ENCODE measurements around the gene SPOPL. TPM values are rescaled to one million over a fixed set of nuclear protein-coding genes. Genes with fewer than 3 reads are reported as not detected.
"Not testable (repeated sequence)": the region's sequence is repeated elsewhere in the genome, so short reads cannot be mapped to it uniquely, and the experiment has no call there.

The SPOPL gene
- total RNA-seq, 1 experiment from 2014 or later, result 20.3 TPM

- ChIA-PET POLR2A (ENCODE audit: low non-redundant PET) (interaction anchor here (0.7 kb wide), 1 partner anchor 11 kb away, joined by 7 read pairs; no protein-coding TSS in a partner anchor), CTCF (no interaction called here)
- intact Hi-C loops (cut with micrococcal nuclease; ENCODE audit: unreplicated experiment), result no loop called here
- TF ChIP-seq, protein P1, sequence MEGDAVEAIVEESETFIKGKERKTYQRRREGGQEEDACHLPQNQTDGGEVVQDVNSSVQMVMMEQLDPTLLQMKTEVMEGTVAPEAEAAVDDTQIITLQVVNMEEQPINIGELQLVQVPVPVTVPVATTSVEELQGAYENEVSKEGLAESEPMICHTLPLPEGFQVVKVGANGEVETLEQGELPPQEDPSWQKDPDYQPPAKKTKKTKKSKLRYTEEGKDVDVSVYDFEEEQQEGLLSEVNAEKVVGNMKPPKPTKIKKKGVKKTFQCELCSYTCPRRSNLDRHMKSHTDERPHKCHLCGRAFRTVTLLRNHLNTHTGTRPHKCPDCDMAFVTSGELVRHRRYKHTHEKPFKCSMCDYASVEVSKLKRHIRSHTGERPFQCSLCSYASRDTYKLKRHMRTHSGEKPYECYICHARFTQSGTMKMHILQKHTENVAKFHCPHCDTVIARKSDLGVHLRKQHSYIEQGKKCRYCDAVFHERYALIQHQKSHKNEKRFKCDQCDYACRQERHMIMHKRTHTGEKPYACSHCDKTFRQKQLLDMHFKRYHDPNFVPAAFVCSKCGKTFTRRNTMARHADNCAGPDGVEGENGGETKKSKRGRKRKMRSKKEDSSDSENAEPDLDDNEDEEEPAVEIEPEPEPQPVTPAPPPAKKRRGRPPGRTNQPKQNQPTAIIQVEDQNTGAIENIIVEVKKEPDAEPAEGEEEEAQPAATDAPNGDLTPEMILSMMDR (conservative IDR thresholded peaks at IDR 0.05; ENCODE audit: low read depth, low read length), result no peak
- TF ChIP-seq EZH2 (IDR thresholded peaks at IDR 0.05; ENCODE audit: borderline replicate concordance, low read depth, low read length, poor library complexity, severe bottlenecking), result no peak
- Histone ChIP-seq H3K4me1 (ENCODE audit: insufficient read depth, low read length, poor library complexity, severe bottlenecking) (no peaks in the 10 kb centered on the region), H3K27me3 (replicated peaks; ENCODE audit: insufficient read depth, low read depth, low read length, poor library complexity) (no peaks in the 10 kb centered on the region), H3K36me3 (ENCODE audit: insufficient read depth, low read length, poor library complexity, severe bottlenecking) (no peaks in the 10 kb centered on the region), H3K4me3 (ENCODE audit: low read depth, low read length, poor library complexity, severe bottlenecking) (no peak overlapping the region), H3K9me3 (ENCODE audit: low read depth, low read length, poor library complexity, severe bottlenecking) (no peaks in the 10 kb centered on the region), H3K27ac (ENCODE audit: low read depth, low read length, poor library complexity, severe bottlenecking) (no peak overlapping the region)
- no peak for DNase-seq (ENCODE audit: low spot score)
- BruUV-seq (replicated peaks), result no TSS peak
Measured at GRCh38 chr2:138518860-138519259, 17.3 kb downstream of the SPOPL start.

DNA sequence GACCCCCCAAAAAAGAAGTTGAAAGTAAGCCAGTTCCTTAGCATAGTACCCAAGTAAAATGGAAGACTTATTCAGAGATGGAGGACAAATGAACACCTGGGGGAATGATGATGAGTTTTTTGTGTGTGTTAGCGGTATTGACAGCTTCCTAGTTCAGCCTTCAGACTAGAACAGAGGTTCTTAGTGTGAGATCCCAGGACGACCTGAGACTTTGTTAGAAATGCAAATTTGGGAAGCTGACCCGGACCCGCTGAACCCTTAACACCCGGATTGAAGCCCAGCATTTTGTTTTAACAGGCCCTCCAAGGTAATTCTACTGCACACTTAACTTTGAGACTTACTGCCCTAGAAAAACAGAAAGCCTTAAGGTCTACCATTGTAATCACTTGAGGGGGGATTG, 20.3 kb downstream of the SPOPL start:
- Histone ChIP-seq H3K9me3 (ENCODE audit: low read depth, low read length, poor library complexity, severe bottlenecking) (no peaks in the 10 kb centered on the region), H3K27ac (ENCODE audit: low read depth, low read length, poor library complexity, severe bottlenecking) (no peak overlapping the region), H3K36me3 (ENCODE audit: insufficient read depth, low read length, poor library complexity, severe bottlenecking) (no peaks in the 10 kb centered on the region), H3K4me3 (ENCODE audit: low read depth, low read length, poor library complexity, severe bottlenecking) (no peak overlapping the region), H3K4me1 (ENCODE audit: insufficient read depth, low read length, poor library complexity, severe bottlenecking) (no peaks in the 10 kb centered on the region), H3K27me3 (replicated peaks; ENCODE audit: insufficient read depth, low read depth, low read length, poor library complexity) (no peaks in the 10 kb centered on the region)
- TF ChIP-seq, protein P1 (conservative IDR thresholded peaks at IDR 0.05; ENCODE audit: low read depth, low read length), result no peak
- no peak for TF ChIP-seq EZH2 (IDR thresholded peaks at IDR 0.05; ENCODE audit: borderline replicate concordance, low read depth, low read length, poor library complexity, severe bottlenecking)
- DNase-seq (ENCODE audit: low spot score), result no peak
- BruUV-seq (replicated peaks), result no TSS peak
- POLR2A ChIA-PET (ENCODE audit: low non-redundant PET), result no interaction called here
- CTCF ChIA-PET, result no interaction called here
- intact Hi-C loops (cut with micrococcal nuclease; ENCODE audit: unreplicated experiment), result no loop called here

GRCh38 chr2:138522556-138522955, 21.0 kb downstream of the SPOPL start:
- H3K4me1 ChIP-seq (ENCODE audit: insufficient read depth, low read length, poor library complexity, severe bottlenecking), result no peaks in the 10 kb centered on the region
- H3K4me3 ChIP-seq (ENCODE audit: low read depth, low read length, poor library complexity, severe bottlenecking), result no peak overlapping the region
- H3K9me3 ChIP-seq (ENCODE audit: low read depth, low read length, poor library complexity, severe bottlenecking), result no peaks in the 10 kb centered on the region
- no peak overlapping the region for H3K27ac ChIP-seq (ENCODE audit: low read depth, low read length, poor library complexity, severe bottlenecking)
- ChIA-PET POLR2A (ENCODE audit: low non-redundant PET) (no interaction called here), CTCF (no interaction called here)
- no peaks in the 10 kb centered on the region for H3K36me3 ChIP-seq (ENCODE audit: insufficient read depth, low read length, poor library complexity, severe bottlenecking)
- H3K27me3 ChIP-seq (replicated peaks; ENCODE audit: insufficient read depth, low read depth, low read length, poor library complexity), result no peaks in the 10 kb centered on the region
- DNase-seq (ENCODE audit: low spot score), result no peak
- intact Hi-C loops (cut with micrococcal nuclease; ENCODE audit: unreplicated experiment), result no loop called here
- BruUV-seq (replicated peaks), result no TSS peak
- TF ChIP-seq EZH2 (IDR thresholded peaks at IDR 0.05; ENCODE audit: borderline replicate concordance, low read depth, low read length, poor library complexity, severe bottlenecking), result no peak
- TF ChIP-seq, protein P1 (conservative IDR thresholded peaks at IDR 0.05; ENCODE audit: low read depth, low read length), result no peak

GRCh38 chr2:138523018-138523672, 21.6 kb downstream of the SPOPL start:
- DNase-seq (ENCODE audit: low spot score); BruUV-seq (replicated peaks); H3K36me3 ChIP-seq (ENCODE audit: insufficient read depth, low read length, poor library complexity, severe bottlenecking); H3K9me3 ChIP-seq (ENCODE audit: low read depth, low read length, poor library complexity, severe bottlenecking); H3K27me3 ChIP-seq (replicated peaks; ENCODE audit: insufficient read depth, low read depth, low read length, poor library complexity); H3K27ac ChIP-seq (ENCODE audit: low read depth, low read length, poor library complexity, severe bottlenecking); POLR2A ChIA-PET (ENCODE audit: low non-redundant PET); H3K4me3 ChIP-seq (ENCODE audit: low read depth, low read length, poor library complexity, severe bottlenecking); intact Hi-C loops (cut with micrococcal nuclease; ENCODE audit: unreplicated experiment); H3K4me1 ChIP-seq (ENCODE audit: insufficient read depth, low read length, poor library complexity, severe bottlenecking); CTCF ChIA-PET: not testable (repeated sequence)

DNA sequence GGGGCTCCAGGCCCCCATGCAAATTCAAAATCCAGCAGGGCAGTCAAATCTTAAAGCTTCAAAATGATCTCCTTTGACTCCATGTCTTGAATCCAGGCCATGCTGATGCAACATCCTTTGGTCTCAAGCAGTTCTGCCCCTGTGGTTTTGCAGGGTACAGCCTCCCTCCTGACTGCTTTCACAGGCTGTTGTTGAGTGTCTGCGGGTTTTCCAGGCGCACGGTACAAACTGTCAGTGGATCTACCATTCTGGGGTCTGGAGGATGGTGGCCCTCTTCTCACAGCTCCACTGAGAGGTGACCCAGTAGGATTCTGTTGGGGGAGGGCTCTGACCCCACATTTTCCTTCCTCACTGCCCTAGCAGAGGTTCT, 22.1 kb downstream of the SPOPL start:
- H3K27me3 ChIP-seq (replicated peaks; ENCODE audit: insufficient read depth, low read depth, low read length, poor library complexity); BruUV-seq (replicated peaks); POLR2A ChIA-PET (ENCODE audit: low non-redundant PET); H3K36me3 ChIP-seq (ENCODE audit: insufficient read depth, low read length, poor library complexity, severe bottlenecking); H3K4me3 ChIP-seq (ENCODE audit: low read depth, low read length, poor library complexity, severe bottlenecking); H3K27ac ChIP-seq (ENCODE audit: low read depth, low read length, poor library complexity, severe bottlenecking); H3K9me3 ChIP-seq (ENCODE audit: low read depth, low read length, poor library complexity, severe bottlenecking); H3K4me1 ChIP-seq (ENCODE audit: insufficient read depth, low read length, poor library complexity, severe bottlenecking); CTCF ChIA-PET; intact Hi-C loops (cut with micrococcal nuclease; ENCODE audit: unreplicated experiment); DNase-seq (ENCODE audit: low spot score): not testable (repeated sequence)
